ENCODE measurements around the gene TMEM121. TPM values are rescaled to one million over a fixed set of nuclear protein-coding genes. Genes with fewer than 3 reads are reported as not detected.

TMEM121 gene
- 6.6 TPM for polyA plus RNA-seq (2013, experiment 1 of 2)
- polyA plus RNA-seq (2013, experiment 2 of 2) = 4.8 TPM

GRCh38 chr14:105525861-105526775 is at the start of gene TMEM121:
Gene TMEM121 (plus strand): TSS chr14:105526583. CDS start chr14:105528835, 2,252 bp downstream.
- peak within 1 kb of the TSS; percentile 50 for H3K4me3 ChIP-seq (ENCODE audit: extremely low read depth, insufficient read depth, low read length, poor library complexity, severe bottlenecking)

GRCh38 chr14:105476831-105477659 is 49.3 kb upstream of the TMEM121 start:
- 75 to 76% methylated on average over 12 to 15 of the region's 16 CpGs for WGBS, 2 experiments (ENCODE audit: insufficient coverage in 2 of 2)
- Histone ChIP-seq H3K4me3 (ENCODE audit: extremely low read depth, insufficient read depth, low read length, poor library complexity, severe bottlenecking) (peak overlapping the region; percentile 72), H3K4me1 (ENCODE audit: control insufficient read depth, insufficient read depth, low read length, poor library complexity, severe bottlenecking) (peaks cover 40% of the 10 kb centered on the region), H3K27ac (ENCODE audit: low read depth, low read length, severe bottlenecking) (peak overlapping the region; percentile 79), H3K36me3 (ENCODE audit: control insufficient read depth, insufficient read depth, low read length) (peaks cover 8% of the 10 kb centered on the region), H3K9me3 (ENCODE audit: control insufficient read depth, low read length) (no peaks in the 10 kb centered on the region)

More at GRCh38 chr14:105525861-105526775, at the start of gene TMEM121:
- Histone ChIP-seq H3K4me1 (ENCODE audit: control insufficient read depth, insufficient read depth, low read length, poor library complexity, severe bottlenecking) (peaks cover 5% of the 10 kb centered on the region), H3K27ac (ENCODE audit: low read depth, low read length, severe bottlenecking) (no peak within 1 kb of the TSS), H3K9me3 (ENCODE audit: control insufficient read depth, low read length) (no peaks in the 10 kb centered on the region), H3K36me3 (ENCODE audit: control insufficient read depth, insufficient read depth, low read length) (no peaks in the 10 kb centered on the region)
- WGBS, 2 experiments (ENCODE audit: insufficient coverage in 2 of 2) = 6 to 9% methylated on average over 43 to 64 of the region's 88 CpGs

- Histone ChIP-seq H3K36me3 (ENCODE audit: control insufficient read depth, insufficient read depth, low read length) (peaks cover 8% of the 10 kb centered on the region), H3K4me1 (ENCODE audit: control insufficient read depth, insufficient read depth, low read length, poor library complexity, severe bottlenecking) (peaks cover 44% of the 10 kb centered on the region), H3K27ac (ENCODE audit: low read depth, low read length, severe bottlenecking) (no peak overlapping the region), H3K4me3 (ENCODE audit: extremely low read depth, insufficient read depth, low read length, poor library complexity, severe bottlenecking) (no peak overlapping the region), H3K9me3 (ENCODE audit: control insufficient read depth, low read length) (no peaks in the 10 kb centered on the region)
- 41 to 47% methylated on average over 29 to 35 of the region's 56 CpGs for WGBS, 2 experiments (ENCODE audit: insufficient coverage in 2 of 2)
These were observed 48.6 kb upstream of the TMEM121 start for GRCh38 chr14:105477660-105478397.

- Histone ChIP-seq H3K4me3 (ENCODE audit: extremely low read depth, insufficient read depth, low read length, poor library complexity, severe bottlenecking) (no peak overlapping the region), H3K36me3 (ENCODE audit: control insufficient read depth, insufficient read depth, low read length) (peaks cover 8% of the 10 kb centered on the region), H3K27ac (ENCODE audit: low read depth, low read length, severe bottlenecking) (no peak overlapping the region), H3K9me3 (ENCODE audit: control insufficient read depth, low read length) (no peaks in the 10 kb centered on the region), H3K4me1 (ENCODE audit: control insufficient read depth, insufficient read depth, low read length, poor library complexity, severe bottlenecking) (peaks cover 45% of the 10 kb centered on the region)
- 36 to 48% methylated on average over 32 to 54 of the region's 81 CpGs for WGBS, 2 experiments (ENCODE audit: insufficient coverage in 2 of 2)
These were observed 47.8 kb upstream of the TMEM121 start for GRCh38 chr14:105478398-105479251.

GRCh38 chr14:105479431-105480158 is 46.8 kb upstream of the TMEM121 start:
- H3K36me3 ChIP-seq (ENCODE audit: control insufficient read depth, insufficient read depth, low read length) = peaks cover 8% of the 10 kb centered on the region
- 75 to 76% methylated on average over 31 to 34 of the region's 34 CpGs for WGBS, 2 experiments (ENCODE audit: insufficient coverage in 2 of 2)
- H3K9me3 ChIP-seq (ENCODE audit: control insufficient read depth, low read length) = no peaks in the 10 kb centered on the region
- H3K4me1 ChIP-seq (ENCODE audit: control insufficient read depth, insufficient read depth, low read length, poor library complexity, severe bottlenecking) = peaks cover 50% of the 10 kb centered on the region
- H3K27ac ChIP-seq (ENCODE audit: low read depth, low read length, severe bottlenecking) = no peak overlapping the region
- no peak overlapping the region for H3K4me3 ChIP-seq (ENCODE audit: extremely low read depth, insufficient read depth, low read length, poor library complexity, severe bottlenecking)

GRCh38 chr14:105480199-105480746 is 46.1 kb upstream of the TMEM121 start:
- H3K36me3 ChIP-seq (ENCODE audit: control insufficient read depth, insufficient read depth, low read length) = peaks cover 8% of the 10 kb centered on the region
- 78 to 87% methylated on average over 12 of the region's 15 CpGs for WGBS, 2 experiments (ENCODE audit: insufficient coverage in 2 of 2)
- no peak overlapping the region for H3K4me3 ChIP-seq (ENCODE audit: extremely low read depth, insufficient read depth, low read length, poor library complexity, severe bottlenecking)
- H3K9me3 ChIP-seq (ENCODE audit: control insufficient read depth, low read length) = no peaks in the 10 kb centered on the region
- no peak overlapping the region for H3K27ac ChIP-seq (ENCODE audit: low read depth, low read length, severe bottlenecking)
- H3K4me1 ChIP-seq (ENCODE audit: control insufficient read depth, insufficient read depth, low read length, poor library complexity, severe bottlenecking) = peaks cover 57% of the 10 kb centered on the region

- Histone ChIP-seq H3K4me1 (ENCODE audit: control insufficient read depth, insufficient read depth, low read length, poor library complexity, severe bottlenecking) (peaks cover 55% of the 10 kb centered on the region), H3K9me3 (ENCODE audit: control insufficient read depth, low read length) (no peaks in the 10 kb centered on the region), H3K4me3 (ENCODE audit: extremely low read depth, insufficient read depth, low read length, poor library complexity, severe bottlenecking) (no peak overlapping the region), H3K27ac (ENCODE audit: low read depth, low read length, severe bottlenecking) (peak overlapping the region; percentile 97), H3K36me3 (ENCODE audit: control insufficient read depth, insufficient read depth, low read length) (peaks cover 8% of the 10 kb centered on the region)
- 19 to 27% methylated on average over 22 to 23 of the region's 35 CpGs for WGBS, 2 experiments (ENCODE audit: insufficient coverage in 2 of 2)
These were observed 45.3 kb upstream of the TMEM121 start for GRCh38 chr14:105480807-105481801.

- Histone ChIP-seq H3K27ac (ENCODE audit: low read depth, low read length, severe bottlenecking) (peak overlapping the region; percentile 97), H3K4me3 (ENCODE audit: extremely low read depth, insufficient read depth, low read length, poor library complexity, severe bottlenecking) (no peak overlapping the region)
- 10 to 11% methylated on average over 17 of the region's 18 CpGs for whole genome bisulfite sequencing, 2 experiments (ENCODE audit: insufficient coverage in 2 of 2)
These were observed 44.4 kb upstream of the TMEM121 start for GRCh38 chr14:105481886-105482457.

More at GRCh38 chr14:105481886-105482457, 44.4 kb upstream of the TMEM121 start:
- peaks cover 8% of the 10 kb centered on the region for H3K36me3 ChIP-seq (ENCODE audit: control insufficient read depth, insufficient read depth, low read length)
- H3K4me1 ChIP-seq (ENCODE audit: control insufficient read depth, insufficient read depth, low read length, poor library complexity, severe bottlenecking) = peaks cover 52% of the 10 kb centered on the region
- no peaks in the 10 kb centered on the region for H3K9me3 ChIP-seq (ENCODE audit: control insufficient read depth, low read length)
